CD4-positive, alpha-beta T cell treated with Interleukin-1 beta for 1 hour (primary cell): ENCODE results near the gene PSAP.
"Not testable (repeated sequence)": the region's sequence is repeated elsewhere in the genome, so short reads cannot be mapped to it uniquely, and the experiment has no call there.

Source experiments
- DNase-seq, 2 donors: peaks; one replicate each; pipeline ENCODE4 v3.0.0-alpha.2; 2020 to 2022

The PSAP gene

GRCh38 chr10:71850743-71851464 lies at the start of gene PSAP:
TSS of gene PSAP (minus strand) at chr10:71851251. CDS start at chr10:71851221, 30 bp downstream.
- DNase-seq: peak; percentile 98 to 99

DNA sequence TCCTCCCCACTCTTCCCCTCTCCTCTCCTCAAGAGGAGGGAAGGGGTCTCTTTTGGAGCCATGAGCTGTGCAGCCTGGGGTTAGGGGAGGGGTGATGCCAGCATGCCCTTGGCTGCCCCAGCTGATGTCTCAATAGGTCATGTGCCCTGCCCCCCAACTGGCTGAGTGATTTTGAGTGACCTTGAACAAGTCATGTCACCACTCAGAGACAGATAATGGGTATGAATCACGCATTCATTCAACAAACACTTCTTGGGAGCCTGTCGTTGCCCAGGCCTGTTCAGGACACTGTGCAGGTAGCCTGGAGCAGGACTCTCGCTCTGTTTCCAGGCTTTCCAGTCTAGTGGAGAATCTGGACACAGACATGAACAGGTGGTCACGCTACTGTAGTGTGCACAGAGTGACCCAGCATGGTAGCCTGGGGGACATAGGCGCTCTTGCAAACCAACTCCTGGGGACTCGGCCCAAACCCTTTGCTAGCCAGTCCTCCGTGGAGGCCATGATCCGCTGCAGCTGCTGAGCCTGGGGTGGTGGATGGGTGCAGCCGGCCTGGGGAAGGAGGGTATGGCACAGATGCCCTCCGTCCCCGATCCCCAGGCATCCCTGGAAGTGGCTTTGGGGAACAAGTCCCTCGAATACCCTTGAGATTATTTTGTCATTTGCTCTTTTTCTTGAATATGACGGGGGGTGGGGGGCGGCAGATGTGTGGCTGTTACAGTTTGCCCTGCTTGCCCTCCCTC lies 49.6 kb upstream of the PSAP start:
- DNase-seq: no peak

DNA sequence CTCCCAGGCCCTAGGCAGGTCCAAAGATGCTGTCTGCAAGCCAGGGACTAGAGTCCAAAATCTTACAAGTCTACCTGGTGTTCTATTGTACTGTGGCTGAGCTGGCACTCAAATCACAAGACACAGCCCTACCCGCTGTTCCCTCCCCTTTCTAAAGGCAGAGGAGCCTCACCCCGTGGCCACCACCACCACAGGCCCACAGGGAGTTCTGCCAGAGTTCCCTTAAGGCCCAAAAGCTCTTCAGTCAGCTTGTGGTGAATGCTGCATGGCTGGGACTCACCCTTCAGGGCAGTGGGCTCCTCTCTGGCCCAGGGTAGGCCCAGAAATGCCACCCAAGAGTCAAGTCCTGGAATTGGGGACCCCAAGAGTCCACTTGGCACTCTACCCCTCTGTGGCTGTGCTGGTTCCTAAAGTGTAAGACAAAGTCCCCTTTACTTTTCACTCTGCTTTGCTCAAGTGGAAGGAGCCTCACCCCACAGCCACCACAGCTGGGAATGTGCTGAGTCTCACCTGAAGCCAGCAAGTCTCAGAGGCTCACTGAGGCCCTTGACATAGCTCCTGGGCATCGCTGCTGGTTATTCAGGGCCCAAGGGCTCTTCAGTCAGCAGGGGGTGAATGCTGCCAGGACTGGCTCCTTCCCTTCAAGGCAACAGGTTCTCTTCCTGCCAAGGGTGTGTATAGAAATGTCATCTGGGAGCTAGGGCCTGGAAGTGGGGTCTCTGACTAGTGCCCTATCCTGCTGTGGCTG lies 48.8 kb upstream of the PSAP start:
- DNase-seq: no peak

- not testable (repeated sequence) for DNase-seq
These were observed 47.3 kb upstream of the PSAP start for GRCh38 chr10:71898346-71898745.

GRCh38 chr10:71893920-71894319 lies 42.9 kb upstream of the PSAP start:
- DNase-seq: no peak

GRCh38 chr10:71893258-71893815 lies 42.3 kb upstream of the PSAP start:
- no peak for DNase-seq

GRCh38 chr10:71891437-71891836 lies 40.4 kb upstream of the PSAP start:
- no peak for DNase-seq

GRCh38 chr10:71889388-71889987 lies 38.4 kb upstream of the PSAP start:
- no peak for DNase-seq

DNA sequence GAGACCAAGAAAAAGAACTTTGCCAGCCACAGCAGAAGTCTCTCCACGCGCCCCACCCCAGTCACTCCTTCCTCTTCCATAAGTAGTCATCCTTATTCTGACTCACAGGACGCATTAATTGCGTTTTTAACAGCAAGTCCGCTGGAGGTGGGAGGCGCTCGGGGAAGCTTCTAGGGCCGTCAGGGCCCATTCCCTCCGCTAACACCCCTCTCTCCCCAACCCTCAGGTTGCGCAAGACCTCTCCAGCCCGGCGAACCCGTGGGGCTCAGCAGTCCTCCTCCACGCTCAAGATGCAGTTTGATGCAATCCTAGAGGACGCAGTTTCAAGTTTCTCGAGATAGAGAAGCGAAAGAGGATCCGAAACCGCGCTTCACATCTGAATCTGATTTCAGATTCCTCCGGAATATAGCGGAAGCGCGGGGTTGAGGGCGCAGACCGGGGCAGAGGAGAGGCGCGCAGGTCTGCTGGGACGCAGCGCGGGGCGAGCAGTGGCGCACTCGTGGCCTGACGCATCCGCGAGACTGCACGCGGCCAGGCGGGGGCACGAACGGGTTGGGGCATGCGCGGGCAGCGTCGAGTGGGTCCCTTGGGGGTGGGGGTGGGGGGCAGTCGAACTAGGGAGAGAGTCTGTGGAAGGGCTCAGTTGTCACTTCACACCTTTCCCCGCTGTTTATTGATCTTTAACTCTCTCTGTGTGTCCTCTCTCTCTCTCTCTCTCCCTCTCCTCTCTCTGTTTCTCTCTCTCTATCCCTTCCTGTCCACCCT lies 37.8 kb upstream of the PSAP start:
- peak; percentile 45 to 88 for DNase-seq

DNA sequence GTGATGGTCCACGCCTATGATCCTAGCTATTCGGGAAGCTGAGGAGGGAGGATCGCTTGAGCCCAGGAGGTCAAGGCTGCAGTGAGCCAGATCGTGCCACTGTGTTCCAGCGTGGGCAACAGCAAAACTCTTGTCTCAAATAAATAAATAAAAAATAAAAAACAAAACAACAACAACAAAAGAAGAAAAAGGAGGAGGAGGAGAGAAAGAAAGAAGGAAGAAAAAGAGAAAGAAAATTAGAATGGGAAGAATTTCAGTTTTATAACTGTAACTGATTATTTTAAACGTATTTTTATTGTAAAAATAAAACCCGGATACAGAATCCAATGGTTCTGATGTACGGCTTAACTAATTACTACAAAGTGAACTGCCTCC lies 37.2 kb upstream of the PSAP start:
- DNase-seq: no peak

DNA sequence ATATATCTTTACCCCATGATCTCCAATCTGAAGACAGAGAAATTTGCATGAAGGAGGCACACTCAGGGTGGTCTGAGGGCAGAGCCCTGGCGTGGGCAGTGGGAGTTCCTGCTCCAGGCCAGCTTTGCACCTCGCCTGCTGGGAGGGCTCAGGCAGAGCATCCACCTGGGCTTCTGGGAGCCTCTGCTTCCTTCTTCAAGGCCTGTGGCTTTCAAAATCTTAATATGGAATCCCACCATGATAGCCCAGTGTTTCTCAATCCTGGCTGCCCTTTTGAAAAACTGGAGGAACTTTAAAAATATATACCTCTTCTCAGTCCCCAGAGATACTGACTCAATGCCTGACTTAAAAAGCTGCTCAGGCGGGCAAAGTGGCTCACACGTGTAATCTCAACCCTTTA lies 36.7 kb upstream of the PSAP start:
- DNase-seq: no peak

DNA sequence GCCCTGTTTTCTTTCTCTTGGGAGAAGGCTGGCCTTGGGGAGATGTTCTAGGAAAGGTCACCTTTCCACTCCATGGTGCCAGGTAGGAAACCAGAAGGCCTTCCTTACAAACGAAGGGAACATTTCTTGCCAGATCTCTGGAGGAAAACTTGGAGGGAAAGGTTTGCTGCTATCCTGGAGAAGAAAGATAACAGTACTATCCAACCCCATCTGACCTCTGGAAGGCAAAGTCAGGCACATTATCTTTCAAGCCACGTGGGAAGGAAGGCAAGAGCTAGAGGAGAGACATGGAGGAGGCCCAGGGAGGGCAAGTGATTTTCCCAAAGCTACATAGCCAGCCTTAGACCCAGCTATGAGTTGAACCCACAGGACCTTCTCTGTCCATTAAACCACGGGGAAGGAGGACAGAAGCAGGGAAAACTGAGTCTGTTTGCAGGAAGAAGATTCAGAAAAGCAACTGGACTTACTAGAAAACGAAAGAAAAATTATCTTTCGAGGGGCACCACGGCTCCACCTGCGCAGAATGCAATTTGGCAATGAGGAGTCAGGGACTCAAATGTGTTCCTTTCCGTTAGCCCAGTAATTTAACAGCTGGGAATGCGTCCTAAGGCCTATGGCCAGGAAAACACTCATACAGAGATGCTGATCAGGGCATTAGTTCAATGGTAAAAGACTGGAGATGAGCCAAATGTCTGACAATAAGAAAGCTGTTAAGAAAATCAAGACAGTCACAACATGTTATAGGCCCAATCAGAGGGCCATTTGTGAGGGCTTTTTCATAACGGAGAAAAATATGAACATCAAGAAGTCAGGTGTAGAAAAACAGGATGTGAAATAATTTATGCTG lies 32.0 kb upstream of the PSAP start:
- DNase-seq: no peak

GRCh38 chr10:71881647-71882355 lies 30.8 kb upstream of the PSAP start:
- no peak for DNase-seq

- not testable (repeated sequence) for DNase-seq
These were observed 30.2 kb upstream of the PSAP start for GRCh38 chr10:71881307-71881624.

DNA sequence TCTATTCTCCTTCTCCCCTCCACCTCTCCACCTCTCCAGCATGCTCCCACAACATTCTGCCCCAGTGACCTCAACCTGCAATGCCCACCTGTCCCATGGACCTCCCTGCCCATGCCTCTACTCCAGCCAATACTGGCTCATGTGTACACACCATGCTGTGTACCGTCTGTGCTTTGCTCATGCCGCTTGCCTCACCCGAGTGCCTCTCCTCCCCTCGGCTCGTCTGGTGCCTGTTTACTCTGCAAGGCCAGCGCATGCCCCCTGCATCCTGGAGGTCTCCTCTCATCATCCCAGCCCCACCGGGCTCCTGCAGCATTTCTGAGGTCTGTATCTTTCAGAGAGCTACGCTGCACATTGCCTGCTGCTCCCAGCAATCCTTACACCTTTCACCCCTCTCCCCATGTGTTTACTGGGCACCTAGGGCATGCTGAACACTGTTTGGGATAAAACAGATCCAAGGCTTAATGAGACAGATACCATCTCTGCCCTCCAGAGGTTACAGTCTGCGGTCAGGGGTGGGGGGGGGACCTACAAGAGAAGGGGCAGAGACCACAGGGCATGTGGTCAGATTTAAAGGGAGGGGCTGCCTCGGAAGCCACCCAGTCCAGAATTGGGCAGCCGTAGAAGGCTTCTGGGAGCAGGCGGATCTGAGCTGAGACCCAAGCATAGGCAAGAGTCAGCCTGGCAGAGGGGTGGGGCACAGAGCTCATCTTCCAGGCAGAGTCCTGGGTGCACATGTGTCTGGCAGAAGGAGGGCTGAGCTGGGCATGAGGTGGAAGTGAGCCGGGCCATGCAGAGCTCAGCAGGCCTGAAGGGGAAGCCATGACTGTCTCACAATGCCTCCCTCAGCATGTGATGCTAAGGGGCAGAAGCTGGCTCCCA lies 29.6 kb upstream of the PSAP start:
- DNase-seq: peak in 1 of 2 donors; percentile 29

DNA sequence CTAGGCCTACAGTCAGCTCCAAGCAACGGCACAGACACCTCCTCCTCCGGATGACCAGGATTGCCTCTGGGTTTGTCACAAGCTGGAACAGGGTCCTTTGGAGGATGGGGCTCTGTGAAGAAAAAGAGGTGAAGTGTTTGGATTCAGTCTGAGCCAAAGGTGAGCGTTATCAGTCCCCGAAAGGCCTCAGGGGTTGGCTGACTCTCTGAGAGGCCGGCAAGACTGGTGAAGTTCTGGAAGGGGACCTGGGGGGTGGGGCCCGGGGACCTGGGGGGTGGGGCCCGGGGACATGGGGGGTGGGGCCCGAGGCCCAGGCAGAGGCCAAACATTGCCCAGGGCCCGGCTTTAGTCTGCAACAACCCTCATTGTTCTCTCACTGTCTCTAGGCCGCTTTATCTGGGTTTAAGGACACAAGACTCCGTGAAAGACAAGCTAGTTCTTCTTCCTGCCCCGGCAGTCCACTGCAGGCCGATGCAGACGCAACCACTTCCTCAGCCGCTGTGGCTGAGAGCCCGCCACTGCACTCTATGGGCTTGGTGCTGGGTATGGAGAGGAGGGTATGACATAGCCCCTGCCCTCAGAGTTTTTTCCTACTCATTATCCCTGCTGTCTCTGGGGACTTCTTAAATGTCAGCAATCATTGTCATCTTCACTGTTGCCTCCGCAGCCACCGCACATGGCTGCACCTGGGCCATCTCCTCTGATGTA lies 27.4 kb upstream of the PSAP start:
- DNase-seq: peak in 1 of 2 donors; percentile 39

GRCh38 chr10:71877821-71878220 lies 26.8 kb upstream of the PSAP start:
- no peak for DNase-seq

- not testable (repeated sequence) for DNase-seq
These were observed 23.8 kb upstream of the PSAP start for GRCh38 chr10:71874680-71875354.
